NB4 (cell line): ENCODE measurements around the gene USP21.

Experiments
- POLR2A ChIP-seq: IDR thresholded peaks from 2 replicates; pipeline ENCODE4 v1.6.1; 2011; ENCODE audit warnings: mild to moderate bottlenecking; ENCODE audit not compliant: insufficient read length; ENCODE audit errors: extremely low read depth
- TF ChIP-seq, protein P1 (sequence below): IDR thresholded peaks from one replicate; pipeline ENCODE4 v1.5.1; 2012; ENCODE audit warnings: low read depth, low read length
- TF ChIP-seq, protein P2 (sequence below): IDR thresholded peaks from 2 replicates; pipeline ENCODE4 v1.6.1; 2011; ENCODE audit warnings: low read depth, low read length

GRCh38 chr1:161168906-161169305 is 9.6 kb downstream of the USP21 start:
- TF ChIP-seq, protein P1, sequence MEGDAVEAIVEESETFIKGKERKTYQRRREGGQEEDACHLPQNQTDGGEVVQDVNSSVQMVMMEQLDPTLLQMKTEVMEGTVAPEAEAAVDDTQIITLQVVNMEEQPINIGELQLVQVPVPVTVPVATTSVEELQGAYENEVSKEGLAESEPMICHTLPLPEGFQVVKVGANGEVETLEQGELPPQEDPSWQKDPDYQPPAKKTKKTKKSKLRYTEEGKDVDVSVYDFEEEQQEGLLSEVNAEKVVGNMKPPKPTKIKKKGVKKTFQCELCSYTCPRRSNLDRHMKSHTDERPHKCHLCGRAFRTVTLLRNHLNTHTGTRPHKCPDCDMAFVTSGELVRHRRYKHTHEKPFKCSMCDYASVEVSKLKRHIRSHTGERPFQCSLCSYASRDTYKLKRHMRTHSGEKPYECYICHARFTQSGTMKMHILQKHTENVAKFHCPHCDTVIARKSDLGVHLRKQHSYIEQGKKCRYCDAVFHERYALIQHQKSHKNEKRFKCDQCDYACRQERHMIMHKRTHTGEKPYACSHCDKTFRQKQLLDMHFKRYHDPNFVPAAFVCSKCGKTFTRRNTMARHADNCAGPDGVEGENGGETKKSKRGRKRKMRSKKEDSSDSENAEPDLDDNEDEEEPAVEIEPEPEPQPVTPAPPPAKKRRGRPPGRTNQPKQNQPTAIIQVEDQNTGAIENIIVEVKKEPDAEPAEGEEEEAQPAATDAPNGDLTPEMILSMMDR, result no peak
- no peak for TF ChIP-seq POLR2A
- TF ChIP-seq, protein P2, sequence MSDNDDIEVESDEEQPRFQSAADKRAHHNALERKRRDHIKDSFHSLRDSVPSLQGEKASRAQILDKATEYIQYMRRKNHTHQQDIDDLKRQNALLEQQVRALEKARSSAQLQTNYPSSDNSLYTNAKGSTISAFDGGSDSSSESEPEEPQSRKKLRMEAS, result no peak
